Smooth muscle cell (in vitro differentiated cells): ENCODE results near the gene SLC25A24. TPM values are rescaled to one million over a fixed set of nuclear protein-coding genes. Genes with fewer than 3 reads are reported as not detected.

ENCODE experiments used
- DNase-seq: peaks from one replicate; lab custom pipeline; 2025; ENCODE audit not compliant: unreplicated experiment; lab: John Stamatoyannopoulos, UW
- H2AFZ ChIP-seq: fragments of 200-600 bp; sonication (generic); 2 replicates; pipeline ENCODE4 v1.6.0; 2016; ENCODE audit warnings: antibody characterized with exemption, low read depth, mild to moderate bottlenecking
- H3F3A ChIP-seq: fragments of 200-600 bp; sonication (generic); 2 replicates; pipeline ENCODE4 v1.6.0; 2017; ENCODE audit warnings: antibody characterized with exemption, low read depth
- H3K27ac ChIP-seq: fragments of 200-600 bp; sonication (generic); 2 replicates; pipeline ENCODE4 v1.5.1; 2016; ENCODE audit warnings: low read depth, mild to moderate bottlenecking
- H3K27me3 ChIP-seq: fragments of 200-600 bp; sonication (generic); 2 replicates; pipeline ENCODE4 v1.6.1; 2016; ENCODE audit warnings: low read depth, mild to moderate bottlenecking
- H3K36me3 ChIP-seq: fragments of 200-600 bp; sonication (generic); 2 replicates; pipeline ENCODE4 v1.5.1; 2016; ENCODE audit warnings: low read depth
- H3K4me1 ChIP-seq: fragments of 200-600 bp; sonication (generic); 2 replicates; pipeline ENCODE4 v1.5.1; 2016; ENCODE audit warnings: low read depth
- H3K4me2 ChIP-seq: fragments of 200-600 bp; sonication (generic); 2 replicates; pipeline ENCODE4 v1.6.0; 2016; ENCODE audit warnings: mild to moderate bottlenecking
- H3K4me3 ChIP-seq: fragments of 200-600 bp; sonication (generic); 2 replicates; pipeline ENCODE4 v1.5.1; 2016; ENCODE audit warnings: mild to moderate bottlenecking
- H3K79me2 ChIP-seq: fragments of 200-600 bp; sonication (generic); 2 replicates; pipeline ENCODE4 v1.6.0; 2016; ENCODE audit warnings: low read depth, mild to moderate bottlenecking
- H3K9ac ChIP-seq: fragments of 200-600 bp; sonication (generic); 2 replicates; pipeline ENCODE4 v1.6.0; 2016; ENCODE audit warnings: low read depth
- H3K9me3 ChIP-seq: fragments of 200-600 bp; sonication (generic); replicated peaks from 2 replicates; pipeline ENCODE4 v1.5.1; 2016; ENCODE audit warnings: low read depth
- H4K20me1 ChIP-seq: fragments of 200-600 bp; sonication (generic); 2 replicates; pipeline ENCODE4 v1.6.0; 2016; ENCODE audit warnings: low read depth
- WGBS: methylation state at CpG from one replicate; pipeline ENCODE4 v1.1.7; 2016; ENCODE audit warnings: low lambda C conversion rate; 5-methylcytosine and 5-hydroxymethylcytosine counted together
- polyA plus RNA-seq: library from polyadenylated mRNA; unstranded; fragments of >200 nt; fragmentation: Nextera tagmentation; extraction: Ambion mirVana; gene quantifications from 2 replicates; pipeline ENCODE4 v1.2.1, GENCODE V29; 2016
- total RNA-seq: library from RNA; depleted of rRNA; stranded (reverse); fragments of >200 nt; gene quantifications from 2 replicates; pipeline ENCODE4 v1.2.3, GENCODE V29; 2014
- TF ChIP-seq, protein P1 (sequence below): fragments of 200-600 bp; sonication (generic); IDR thresholded peaks from 2 replicates; pipeline ENCODE4 v1.5.1; 2017; ENCODE audit warnings: borderline replicate concordance, mild to moderate bottlenecking, antibody characterized with exemption; ENCODE audit not compliant: insufficient read depth, poor library complexity, severe bottlenecking

SLC25A24 gene
- total and polyA plus RNA-seq, 2 experiments from 2014 or later = 30.8 to 69.9 TPM

GRCh38 chr1:108097018-108097417, 103.1 kb downstream of the SLC25A24 start:
- Histone ChIP-seq H3K4me1 (no peaks in the 10 kb centered on the region), H3K27me3 (peaks cover 9% of the 10 kb centered on the region), H3K9me3 (no peaks in the 10 kb centered on the region), H3K79me2 (no peaks in the 10 kb centered on the region), H4K20me1 (no peaks in the 10 kb centered on the region), H3K9ac (no peak overlapping the region), H3K27ac (no peak overlapping the region), H3F3A (no peaks in the 10 kb centered on the region), H2AFZ (no peak overlapping the region), H3K4me3 (no peak overlapping the region), H3K36me3 (no peaks in the 10 kb centered on the region), H3K4me2 (no peak overlapping the region)
- TF ChIP-seq, protein P1, sequence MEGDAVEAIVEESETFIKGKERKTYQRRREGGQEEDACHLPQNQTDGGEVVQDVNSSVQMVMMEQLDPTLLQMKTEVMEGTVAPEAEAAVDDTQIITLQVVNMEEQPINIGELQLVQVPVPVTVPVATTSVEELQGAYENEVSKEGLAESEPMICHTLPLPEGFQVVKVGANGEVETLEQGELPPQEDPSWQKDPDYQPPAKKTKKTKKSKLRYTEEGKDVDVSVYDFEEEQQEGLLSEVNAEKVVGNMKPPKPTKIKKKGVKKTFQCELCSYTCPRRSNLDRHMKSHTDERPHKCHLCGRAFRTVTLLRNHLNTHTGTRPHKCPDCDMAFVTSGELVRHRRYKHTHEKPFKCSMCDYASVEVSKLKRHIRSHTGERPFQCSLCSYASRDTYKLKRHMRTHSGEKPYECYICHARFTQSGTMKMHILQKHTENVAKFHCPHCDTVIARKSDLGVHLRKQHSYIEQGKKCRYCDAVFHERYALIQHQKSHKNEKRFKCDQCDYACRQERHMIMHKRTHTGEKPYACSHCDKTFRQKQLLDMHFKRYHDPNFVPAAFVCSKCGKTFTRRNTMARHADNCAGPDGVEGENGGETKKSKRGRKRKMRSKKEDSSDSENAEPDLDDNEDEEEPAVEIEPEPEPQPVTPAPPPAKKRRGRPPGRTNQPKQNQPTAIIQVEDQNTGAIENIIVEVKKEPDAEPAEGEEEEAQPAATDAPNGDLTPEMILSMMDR = no peak
- no peak for DNase-seq

GRCh38 chr1:108096089-108096488, 104.1 kb downstream of the SLC25A24 start:
- TF ChIP-seq, protein P1 = no peak
- Histone ChIP-seq H3K4me1 (no peaks in the 10 kb centered on the region), H3K9me3 (no peaks in the 10 kb centered on the region), H3F3A (no peaks in the 10 kb centered on the region), H3K4me3 (no peak overlapping the region), H3K9ac (no peak overlapping the region), H3K27ac (no peak overlapping the region), H3K4me2 (no peak overlapping the region), H4K20me1 (no peaks in the 10 kb centered on the region), H3K79me2 (no peaks in the 10 kb centered on the region), H2AFZ (no peak overlapping the region), H3K36me3 (no peaks in the 10 kb centered on the region), H3K27me3 (peaks cover 1% of the 10 kb centered on the region)
- 73% methylated on average over 4 of the region's 4 CpGs for WGBS
- DNase-seq = no peak

DNA sequence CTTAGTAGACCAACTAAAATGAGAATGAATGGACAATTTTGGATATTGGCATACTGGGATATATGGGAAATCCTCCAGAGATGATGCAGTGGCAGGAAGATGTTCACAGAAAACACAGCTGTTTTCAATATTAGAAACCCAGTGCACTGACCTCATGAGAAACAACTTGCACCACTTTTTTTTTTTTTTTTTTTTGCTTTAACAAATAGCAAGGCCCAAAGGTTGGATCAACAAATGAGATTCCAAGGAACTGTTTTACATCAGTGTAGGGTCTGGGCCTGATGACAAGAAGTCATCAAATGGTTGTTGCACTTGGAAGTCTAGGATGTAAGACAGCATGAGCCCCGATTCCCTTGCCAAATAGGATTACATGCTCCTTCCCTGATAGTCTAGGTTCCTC, 110.7 kb downstream of the SLC25A24 start:
- no peaks in the 10 kb centered on the region for H3K79me2 ChIP-seq
- H3K4me3 ChIP-seq = no peak overlapping the region
- H4K20me1 ChIP-seq = no peaks in the 10 kb centered on the region
- no peaks in the 10 kb centered on the region for H3K27me3 ChIP-seq
- TF ChIP-seq, protein P1 = no peak
- H3K4me2 ChIP-seq = no peak overlapping the region
- no peak overlapping the region for H2AFZ ChIP-seq
- H3F3A ChIP-seq = no peaks in the 10 kb centered on the region
- H3K9ac ChIP-seq = no peak overlapping the region
- H3K9me3 ChIP-seq = no peaks in the 10 kb centered on the region
- H3K4me1 ChIP-seq = no peaks in the 10 kb centered on the region
- 84% methylated on average over 1 of the region's 1 CpG for whole genome bisulfite sequencing
- DNase-seq = no peak
- H3K36me3 ChIP-seq = no peaks in the 10 kb centered on the region
- H3K27ac ChIP-seq = no peak overlapping the region

DNA sequence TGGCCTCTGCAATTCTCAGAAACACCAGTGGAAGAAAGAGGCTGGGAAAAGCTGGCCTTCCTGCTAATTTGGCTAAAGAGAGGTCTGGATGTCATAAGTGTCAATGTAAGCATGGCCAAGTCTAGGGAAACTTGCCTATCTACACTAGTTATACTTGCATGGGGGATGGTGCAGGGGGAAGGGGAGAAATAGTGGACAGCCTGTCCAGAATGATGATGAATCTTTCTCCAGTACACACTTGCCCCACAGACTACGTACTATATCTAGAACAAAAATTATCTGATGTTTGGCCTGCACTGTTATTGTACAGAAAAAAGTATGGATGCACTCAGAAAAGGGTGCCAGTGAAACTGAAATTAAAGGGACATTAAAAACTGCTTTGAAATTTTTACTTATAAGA, 114.5 kb downstream of the SLC25A24 start:
- Histone ChIP-seq H3K4me3 (no peak overlapping the region), H2AFZ (no peak overlapping the region), H3K27me3 (no peaks in the 10 kb centered on the region), H3K4me2 (no peak overlapping the region), H3K27ac (no peak overlapping the region), H4K20me1 (no peaks in the 10 kb centered on the region), H3K9me3 (no peaks in the 10 kb centered on the region), H3K36me3 (no peaks in the 10 kb centered on the region), H3K9ac (no peak overlapping the region), H3K79me2 (no peaks in the 10 kb centered on the region), H3K4me1 (no peaks in the 10 kb centered on the region), H3F3A (no peaks in the 10 kb centered on the region)
- DNase-seq = no peak
- TF ChIP-seq, protein P1 = no peak
- WGBS = 100% methylated on average over 1 of the region's 1 CpG
